SIG-M5 treated with dmso at 0.1 percent for 504 hours (cell line): ENCODE data around the gene MAMDC2.

Experiments used
- DNase-seq: peaks from one replicate; lab custom pipeline; 2025; ENCODE audit not compliant: unreplicated experiment; lab: John Stamatoyannopoulos, UW

MAMDC2 gene, protein sequence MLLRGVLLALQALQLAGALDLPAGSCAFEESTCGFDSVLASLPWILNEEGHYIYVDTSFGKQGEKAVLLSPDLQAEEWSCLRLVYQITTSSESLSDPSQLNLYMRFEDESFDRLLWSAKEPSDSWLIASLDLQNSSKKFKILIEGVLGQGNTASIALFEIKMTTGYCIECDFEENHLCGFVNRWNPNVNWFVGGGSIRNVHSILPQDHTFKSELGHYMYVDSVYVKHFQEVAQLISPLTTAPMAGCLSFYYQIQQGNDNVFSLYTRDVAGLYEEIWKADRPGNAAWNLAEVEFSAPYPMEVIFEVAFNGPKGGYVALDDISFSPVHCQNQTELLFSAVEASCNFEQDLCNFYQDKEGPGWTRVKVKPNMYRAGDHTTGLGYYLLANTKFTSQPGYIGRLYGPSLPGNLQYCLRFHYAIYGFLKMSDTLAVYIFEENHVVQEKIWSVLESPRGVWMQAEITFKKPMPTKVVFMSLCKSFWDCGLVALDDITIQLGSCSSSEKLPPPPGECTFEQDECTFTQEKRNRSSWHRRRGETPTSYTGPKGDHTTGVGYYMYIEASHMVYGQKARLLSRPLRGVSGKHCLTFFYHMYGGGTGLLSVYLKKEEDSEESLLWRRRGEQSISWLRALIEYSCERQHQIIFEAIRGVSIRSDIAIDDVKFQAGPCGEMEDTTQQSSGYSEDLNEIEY

GRCh38 chr9:70043689-70044489, at the start of gene MAMDC2:
Gene MAMDC2, plus strand, starts transcription at chr9:70043848. Its CDS starts 350 bp downstream, at chr9:70044198.
- no peak for DNase-seq

GRCh38 chr9:69995846-69996245, 47.8 kb upstream of the MAMDC2 start:
- no peak for DNase-seq

DNA sequence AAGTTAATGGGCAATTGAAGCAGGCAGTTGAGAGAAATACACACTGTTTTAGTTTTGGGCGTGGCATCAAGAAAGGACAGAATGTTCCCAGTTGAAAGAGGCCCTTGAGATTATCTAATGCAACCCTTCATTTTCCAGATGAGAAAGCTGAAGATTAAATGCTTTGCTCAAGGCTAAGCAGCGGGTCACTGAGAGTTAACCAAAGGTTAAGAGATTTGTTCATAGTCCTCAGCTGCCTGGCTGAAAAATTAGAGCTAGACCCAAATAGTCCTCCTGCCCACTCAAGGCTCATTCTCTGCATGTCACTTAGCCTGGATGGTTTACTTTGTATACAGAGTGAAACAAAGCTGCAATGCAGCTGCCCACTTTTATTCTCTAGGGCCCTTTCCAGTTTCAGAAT, 46.7 kb upstream of the MAMDC2 start:
- DNase-seq, result no peak

- DNase-seq, result no peak
Observed at GRCh38 chr9:69997524-69997923, 46.1 kb upstream of the MAMDC2 start.

GRCh38 chr9:69999315-69999714, 44.3 kb upstream of the MAMDC2 start:
- DNase-seq, result no peak

GRCh38 chr9:70000469-70000868, 43.2 kb upstream of the MAMDC2 start:
- DNase-seq, result no peak

DNA sequence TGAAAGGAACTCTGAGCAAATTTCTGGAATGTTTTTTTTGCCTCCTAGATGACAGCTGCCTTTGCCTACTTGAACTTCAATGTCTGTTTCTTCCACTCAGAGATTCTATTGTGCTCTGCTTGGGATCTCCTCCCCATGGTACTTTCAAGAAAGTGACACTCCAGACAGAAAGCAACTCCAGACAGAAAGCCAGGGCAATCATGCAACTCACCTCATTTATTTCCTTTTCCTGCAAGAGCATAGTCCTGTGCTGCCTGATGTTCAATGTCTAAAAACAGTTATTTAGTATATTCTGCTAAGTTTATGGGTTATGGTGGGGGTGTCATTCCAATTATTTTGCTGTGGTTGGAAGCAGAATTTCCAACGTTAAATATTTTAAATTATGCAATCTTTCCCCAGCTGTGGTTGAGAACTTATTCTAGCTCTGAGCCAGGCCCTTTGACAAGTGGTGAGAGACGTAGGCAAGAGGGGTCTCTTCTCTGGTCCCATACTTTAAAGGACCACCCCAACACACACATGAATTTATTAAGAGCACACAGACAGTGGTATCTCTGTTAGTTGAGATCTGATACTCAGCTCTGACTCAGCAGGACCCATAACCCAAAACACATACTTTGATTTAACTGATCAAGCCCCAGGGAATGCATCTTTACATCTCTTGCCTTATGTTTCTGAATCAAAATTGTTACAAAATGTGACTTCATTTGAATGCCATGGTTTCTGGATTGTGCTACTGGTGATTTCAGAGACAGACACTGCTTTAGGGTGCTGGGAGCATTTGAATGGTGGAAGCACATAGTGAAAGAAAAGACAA, 39.5 kb upstream of the MAMDC2 start:
- DNase-seq, result no peak

GRCh38 chr9:70006306-70006705, 37.3 kb upstream of the MAMDC2 start:
- DNase-seq, result no peak

DNA sequence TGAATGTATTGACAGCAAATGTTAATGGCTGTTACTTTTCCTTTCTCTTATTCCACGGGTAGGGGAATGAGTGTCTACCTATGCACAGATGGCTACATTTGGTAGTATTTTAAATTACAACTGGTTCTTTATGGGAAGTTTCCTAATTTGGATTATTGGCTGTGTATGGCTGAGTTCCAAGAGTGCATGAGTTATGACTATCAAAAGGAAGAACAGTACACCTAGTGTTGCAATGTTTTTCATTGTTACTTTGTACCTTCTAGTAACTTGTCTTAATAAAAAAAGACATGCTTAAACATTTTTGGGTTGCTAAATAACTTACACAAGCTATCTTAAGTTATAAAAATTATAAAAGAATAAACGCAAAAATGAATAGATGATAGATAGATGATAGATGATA, 35.8 kb upstream of the MAMDC2 start:
- DNase-seq, result no peak

GRCh38 chr9:70010015-70010414, 33.6 kb upstream of the MAMDC2 start:
- DNase-seq, result no peak

GRCh38 chr9:70011366-70011765, 32.3 kb upstream of the MAMDC2 start:
- DNase-seq, result no peak

DNA sequence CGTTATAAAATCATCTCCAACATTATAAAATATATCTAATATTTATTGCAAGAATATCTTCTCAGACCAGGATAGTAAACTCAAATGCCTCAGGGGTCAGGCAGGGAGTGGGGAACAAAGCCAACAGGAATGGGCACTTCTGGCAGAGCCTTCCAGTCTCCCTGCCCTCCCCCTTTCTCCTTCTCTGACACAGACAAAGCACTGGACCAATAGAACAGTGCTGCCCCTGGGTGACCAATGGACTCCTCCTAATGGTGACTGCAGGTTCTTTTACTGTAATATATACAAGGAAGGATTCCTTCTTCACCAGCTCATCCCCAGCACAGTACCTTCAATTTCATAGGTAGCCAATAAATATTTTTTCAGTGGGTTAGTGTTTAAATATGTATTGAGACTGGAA, 31.1 kb upstream of the MAMDC2 start:
- no peak for DNase-seq

GRCh38 chr9:70013598-70014196, 30.0 kb upstream of the MAMDC2 start:
- DNase-seq, result no peak

GRCh38 chr9:70015099-70015498, 28.5 kb upstream of the MAMDC2 start:
- no peak for DNase-seq

GRCh38 chr9:70020217-70020616, 23.4 kb upstream of the MAMDC2 start:
- DNase-seq, result no peak

DNA sequence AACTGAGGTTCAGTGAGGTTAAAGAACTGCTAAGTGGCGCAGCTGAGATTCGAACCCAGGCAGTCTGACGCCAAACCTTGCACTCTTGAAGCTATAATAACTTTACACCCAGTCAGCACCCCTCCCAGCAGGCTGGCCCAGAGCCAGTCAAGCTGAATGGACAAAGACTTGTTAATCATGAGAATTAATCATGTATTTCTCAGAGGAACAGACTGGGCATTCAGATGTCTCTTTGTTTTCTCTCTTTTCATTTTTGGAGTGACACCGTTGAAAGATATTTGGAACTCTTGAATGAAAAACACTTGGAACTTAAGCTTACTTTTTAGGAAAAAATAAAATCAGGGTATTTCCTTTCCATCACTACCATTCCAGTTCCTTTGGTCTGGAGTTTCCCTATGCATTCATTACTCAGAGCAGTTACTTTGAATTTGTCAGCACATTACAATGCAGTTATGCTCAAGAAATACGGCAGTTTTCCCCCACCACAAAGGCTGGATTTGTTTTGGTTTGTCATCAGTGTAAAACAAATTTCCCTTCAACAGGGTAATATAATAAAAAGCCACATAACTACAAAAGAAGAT, 22.6 kb upstream of the MAMDC2 start:
- DNase-seq, result no peak

- no peak for DNase-seq
Observed at GRCh38 chr9:70028287-70028686, 15.4 kb upstream of the MAMDC2 start.

- no peak for DNase-seq
Observed at GRCh38 chr9:70030156-70030555, 13.5 kb upstream of the MAMDC2 start.

- no peak for DNase-seq
Observed at GRCh38 chr9:70031141-70031545, 12.5 kb upstream of the MAMDC2 start.

- no peak for DNase-seq
Observed at GRCh38 chr9:70034271-70034711, 9.4 kb upstream of the MAMDC2 start.
